IPS-18c (cell line): ENCODE data around the gene QRFP.

ENCODE experiments used
- H3K4me3 ChIP-seq: 2 replicates; pipeline ENCODE4 v1.7.0; 2013; ENCODE audit warnings: low read depth, mild to moderate bottlenecking, low read length, moderate library complexity; ENCODE audit not compliant: insufficient read depth
- H3K9me3 ChIP-seq: one replicate; pipeline ENCODE4 v1.6.1; 2013; ENCODE audit warnings: mild to moderate bottlenecking, low read length, moderate library complexity; ENCODE audit not compliant: control insufficient read depth, insufficient read depth

The QRFP gene

GRCh38 chr9:130900701-130901497, 4.3 kb upstream of the QRFP start:
- Histone ChIP-seq H3K4me3 (no peak overlapping the region), H3K9me3 (no peaks in the 10 kb centered on the region)

DNA sequence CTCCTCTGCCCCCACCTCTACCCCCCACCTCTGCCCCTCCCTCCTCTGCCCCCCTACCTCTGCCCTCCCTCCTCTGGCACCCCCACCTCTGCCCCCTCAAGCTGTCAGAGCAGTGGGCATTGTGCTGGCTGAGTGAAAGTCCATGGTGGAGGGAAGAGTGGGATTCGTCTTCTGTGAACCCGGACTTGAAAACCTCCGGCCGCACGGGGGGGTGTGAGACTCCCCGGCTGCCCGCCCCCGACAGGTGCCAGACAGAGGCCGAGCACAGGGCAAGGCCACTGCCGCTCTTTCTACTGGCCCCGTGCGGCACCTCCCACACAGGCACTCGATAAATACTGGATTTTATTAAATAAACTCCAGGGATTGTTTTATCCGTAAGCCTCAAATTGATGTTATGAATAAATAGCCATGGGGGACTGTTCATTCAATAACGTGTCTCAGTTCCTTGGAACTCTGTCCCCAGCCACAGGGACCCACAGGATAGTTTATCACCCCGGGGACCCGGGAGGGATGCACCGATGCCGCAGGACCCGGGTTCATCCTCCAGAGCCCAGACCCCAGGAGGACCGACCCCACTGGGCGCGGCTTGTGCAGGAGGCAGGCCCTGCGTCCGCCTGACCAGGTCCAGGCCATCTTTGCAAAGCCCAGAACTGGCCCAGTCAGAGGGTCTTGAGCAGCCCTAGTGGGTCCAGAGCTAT, 2.6 kb upstream of the QRFP start:
- Histone ChIP-seq H3K4me3 (no peak overlapping the region), H3K9me3 (no peaks in the 10 kb centered on the region)

GRCh38 chr9:130898552-130898852, 1.9 kb upstream of the QRFP start:
- Histone ChIP-seq H3K4me3 (no peak overlapping the region), H3K9me3 (no peaks in the 10 kb centered on the region)

DNA sequence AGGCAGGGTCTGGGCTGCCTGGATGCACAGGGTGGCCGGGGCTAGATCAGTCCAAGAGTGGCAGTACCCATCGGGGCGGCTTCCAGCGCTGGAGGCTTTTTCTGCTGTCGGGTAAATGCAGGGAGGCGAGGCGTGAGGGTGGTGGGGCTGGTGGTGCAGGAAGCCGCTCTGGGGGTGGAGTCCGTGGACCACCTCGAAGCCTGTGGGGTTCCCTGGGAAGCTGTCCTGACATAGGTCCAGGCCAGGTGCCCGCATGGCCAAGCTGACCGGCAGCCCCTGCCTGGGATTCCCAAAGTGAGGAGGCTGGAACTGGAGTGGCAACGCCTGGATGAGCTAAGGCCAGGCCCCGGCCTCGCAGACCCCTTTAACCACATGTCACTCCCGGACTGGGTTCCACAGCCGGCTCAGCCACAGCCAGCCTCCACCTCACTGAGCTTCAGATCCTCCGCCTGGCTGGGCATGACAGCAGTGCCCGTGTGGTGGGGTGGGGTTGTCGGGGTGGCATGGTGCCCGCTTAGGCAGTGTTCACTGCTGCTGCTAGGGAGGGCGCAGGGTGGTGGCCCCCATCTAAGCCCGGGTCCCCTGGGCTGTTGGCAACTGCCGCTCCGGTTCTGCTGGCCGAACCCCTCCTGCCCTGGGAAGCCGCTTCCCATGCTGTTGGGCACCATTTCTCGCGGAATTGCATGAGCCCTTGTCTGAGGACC, 1.4 kb upstream of the QRFP start:
- Histone ChIP-seq H3K9me3 (no peaks in the 10 kb centered on the region), H3K4me3 (no peak overlapping the region)

- Histone ChIP-seq H3K9me3 (no peaks in the 10 kb centered on the region), H3K4me3 (no peak overlapping the region)
Observed at GRCh38 chr9:130897105-130897751, 616 bp upstream of the QRFP start.

- H3K9me3 ChIP-seq, result no peaks in the 10 kb centered on the region
- no peak overlapping the region for H3K4me3 ChIP-seq
Observed at GRCh38 chr9:130895481-130896232, 955 bp downstream of the QRFP start.

- no peak overlapping the region for H3K4me3 ChIP-seq
- no peaks in the 10 kb centered on the region for H3K9me3 ChIP-seq
Observed at GRCh38 chr9:130895038-130895437, 1.6 kb downstream of the QRFP start.

GRCh38 chr9:130894546-130894945, 2.1 kb downstream of the QRFP start:
- Histone ChIP-seq H3K9me3 (no peaks in the 10 kb centered on the region), H3K4me3 (no peak overlapping the region)

DNA sequence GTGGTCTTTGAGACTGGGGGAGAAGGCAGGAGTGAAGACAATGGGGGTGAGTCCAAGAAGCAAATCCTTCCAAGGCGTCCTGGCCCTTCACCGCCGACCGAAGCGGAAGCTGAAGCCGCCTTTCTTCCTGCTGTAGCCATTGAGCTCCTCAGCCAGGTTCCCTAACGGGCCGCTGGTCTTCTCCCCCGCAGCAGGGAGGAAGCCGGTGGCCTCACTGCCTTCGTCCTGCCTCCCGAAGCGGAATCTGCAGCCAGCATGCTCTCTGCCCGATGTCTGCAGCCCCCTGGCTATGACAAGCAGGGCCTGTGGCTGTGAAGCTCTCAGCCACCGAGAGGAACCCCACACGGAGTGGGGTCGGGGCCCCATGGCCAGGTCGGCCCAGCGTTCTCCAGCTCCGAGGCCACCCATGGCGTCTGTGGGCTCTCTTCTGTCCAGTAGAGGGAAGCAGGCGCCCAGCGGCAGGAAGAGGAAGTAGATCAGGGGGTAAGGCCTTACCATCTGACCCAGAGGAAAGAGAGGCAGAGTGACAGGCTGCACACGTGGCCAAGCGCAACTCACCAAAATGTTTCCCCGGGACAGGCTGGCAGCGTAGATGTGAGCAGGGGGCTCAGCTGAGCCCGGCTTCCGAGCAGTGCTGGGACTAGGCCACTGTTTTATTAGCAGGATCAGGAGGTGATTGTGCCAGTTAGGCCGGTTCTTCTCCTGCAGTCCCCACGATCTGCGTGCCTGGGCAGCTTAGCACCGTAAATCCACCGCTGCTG, 3.1 kb downstream of the QRFP start:
- Histone ChIP-seq H3K9me3 (no peaks in the 10 kb centered on the region), H3K4me3 (no peak overlapping the region)

- Histone ChIP-seq H3K9me3 (no peaks in the 10 kb centered on the region), H3K4me3 (no peak overlapping the region)
Observed at GRCh38 chr9:130892477-130893304, 3.9 kb downstream of the QRFP start.

DNA sequence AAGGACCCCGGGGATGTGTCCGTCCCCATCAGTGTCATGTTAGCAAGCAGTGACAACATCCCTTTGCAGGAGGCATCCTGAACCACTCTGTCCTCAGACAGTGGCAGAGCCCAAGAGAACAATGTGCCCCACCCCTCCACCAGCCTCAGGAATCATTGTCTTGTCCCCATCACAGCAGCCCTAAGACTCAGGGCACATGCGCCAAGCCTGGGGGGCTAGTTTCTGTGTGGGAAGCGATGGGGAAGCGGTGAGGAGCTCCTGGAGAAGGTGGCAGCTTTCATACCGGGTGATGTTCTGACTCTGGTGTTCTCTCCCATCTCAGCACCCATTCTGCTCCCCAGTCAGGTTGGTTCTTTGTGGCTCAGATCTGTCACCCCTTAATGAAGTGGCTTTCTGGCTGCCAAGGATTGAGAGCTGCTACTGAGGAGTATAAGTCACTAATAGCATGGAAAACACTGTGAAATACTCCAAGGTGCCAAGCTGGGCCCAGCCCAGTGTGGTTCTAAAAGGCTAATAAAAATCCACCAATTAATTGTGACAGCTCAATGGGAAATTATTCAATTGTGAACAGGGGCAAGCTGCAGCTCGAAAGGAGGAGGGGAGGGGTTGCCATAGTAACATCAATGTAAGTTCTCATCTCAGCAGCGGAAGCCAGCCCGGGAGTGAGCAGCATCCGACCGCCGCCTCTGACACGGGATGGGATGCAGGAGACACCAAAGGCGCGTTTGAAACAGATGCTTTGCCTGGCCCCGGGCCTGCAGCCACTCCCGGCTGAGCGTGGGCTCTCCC, 4.7 kb downstream of the QRFP start:
- no peaks in the 10 kb centered on the region for H3K9me3 ChIP-seq
- H3K4me3 ChIP-seq, result no peak overlapping the region

- Histone ChIP-seq H3K9me3 (no peaks in the 10 kb centered on the region), H3K4me3 (no peak overlapping the region)
Observed at GRCh38 chr9:130890870-130891687, 5.5 kb downstream of the QRFP start.

DNA sequence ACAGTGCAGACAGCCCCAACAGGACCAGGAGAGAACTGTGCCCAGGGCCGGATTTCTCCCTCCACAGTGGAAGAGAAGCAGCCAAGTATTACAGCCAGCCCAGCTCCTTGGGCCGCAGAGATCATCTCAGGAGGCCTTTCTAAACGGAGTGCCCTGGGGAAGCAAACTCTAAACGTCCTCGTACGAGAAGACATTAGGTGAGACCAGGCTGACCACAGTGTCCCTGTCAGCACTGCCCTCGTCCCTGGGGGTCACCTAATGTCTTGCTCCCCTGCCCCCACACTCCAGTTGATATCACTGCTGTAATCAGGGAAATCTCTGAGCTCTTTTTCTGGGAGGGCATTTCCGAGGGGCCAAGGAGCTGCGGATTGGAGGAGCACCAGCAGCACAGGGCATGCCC, 6.5 kb downstream of the QRFP start:
- Histone ChIP-seq H3K4me3 (no peak overlapping the region), H3K9me3 (no peaks in the 10 kb centered on the region)

GRCh38 chr9:130888146-130888885, 8.3 kb downstream of the QRFP start:
- no peak overlapping the region for H3K4me3 ChIP-seq
- H3K9me3 ChIP-seq, result no peaks in the 10 kb centered on the region
